Osteoblast (primary cell): Measurements from ENCODE around the gene CIART. TPM values are rescaled to one million over a fixed set of nuclear protein-coding genes. Genes with fewer than 3 reads are reported as not detected.
"Not testable (repeated sequence)": the region's sequence is repeated elsewhere in the genome, so short reads cannot be mapped to it uniquely, and the experiment has no call there.

Experiments
- DNase-seq: peaks from one replicate; pipeline ENCODE4 v3.0.0; 2011; ENCODE audit warnings: low spot score, mixed read lengths; ENCODE audit not compliant: insufficient read length; ENCODE audit errors: missing footprints
- H2AFZ ChIP-seq: 2 replicates; pipeline ENCODE4 v1.6.0; 2011; ENCODE audit warnings: mild to moderate bottlenecking, low read length
- H3K27ac ChIP-seq: 2 replicates; pipeline ENCODE4 v1.5.1; 2011; ENCODE audit warnings: mild to moderate bottlenecking, low read depth, low read length, moderate library complexity
- H3K27me3 ChIP-seq: 2 replicates; pipeline ENCODE4 v1.6.0; 2012; ENCODE audit warnings: mild to moderate bottlenecking, control low read depth, inconsistent platforms, low read length, moderate library complexity; ENCODE audit not compliant: insufficient read depth
- H3K36me3 ChIP-seq: 2 replicates; pipeline ENCODE4 v1.5.1; 2011; ENCODE audit warnings: mild to moderate bottlenecking, low read length, control low read depth, moderate library complexity; ENCODE audit not compliant: insufficient read depth
- H3K4me1 ChIP-seq: 2 replicates; pipeline ENCODE4 v1.5.1; 2011; ENCODE audit warnings: mild to moderate bottlenecking, low read length, control low read depth, moderate library complexity; ENCODE audit not compliant: insufficient read depth
- H3K4me2 ChIP-seq: 2 replicates; pipeline ENCODE4 v1.6.0; 2011; ENCODE audit warnings: mild to moderate bottlenecking, low read length; ENCODE audit not compliant: insufficient read depth
- H3K4me3 ChIP-seq: fragments of 200-600 bp; sonication (generic); 3 replicates; pipeline ENCODE4 v1.5.1; 2012; ENCODE audit warnings: mild to moderate bottlenecking, low read length, inconsistent platforms; ENCODE audit not compliant: insufficient read depth
- H3K79me2 ChIP-seq: 2 replicates; pipeline ENCODE4 v1.6.0; 2012; ENCODE audit warnings: mild to moderate bottlenecking, low read length, control low read depth, inconsistent platforms; ENCODE audit not compliant: insufficient read depth
- H3K9me3 ChIP-seq: 2 replicates; pipeline ENCODE4 v1.5.1; 2011; ENCODE audit warnings: low read depth, low read length, control low read depth
- H4K20me1 ChIP-seq: 2 replicates; pipeline ENCODE4 v1.6.0; 2012; ENCODE audit warnings: mild to moderate bottlenecking, low read length, control low read depth; ENCODE audit not compliant: insufficient read depth
- CTCF ChIP-seq: IDR thresholded peaks from 2 replicates; pipeline ENCODE4 v1.5.1; 2011; ENCODE audit warnings: mild to moderate bottlenecking, low read depth, low read length, moderate library complexity; ENCODE audit errors: extremely low read depth
- total RNA-seq: library from RNA; depleted of rRNA; stranded (reverse); fragments of >200 nt; gene quantifications from 2 replicates; pipeline ENCODE4 v1.2.3, GENCODE V29; 2012

The CIART gene
- total RNA-seq, 1 donor, result 16.3 TPM

GRCh38 chr1:150309758-150310508 lies 27.6 kb downstream of the CIART start:
- H3K9me3 ChIP-seq, result no peaks in the 10 kb centered on the region
- H2AFZ ChIP-seq, result no peak overlapping the region
- no peak for TF ChIP-seq CTCF
- no peaks in the 10 kb centered on the region for H3K4me1 ChIP-seq
- DNase-seq, result no peak
- H3K27ac ChIP-seq, result no peak overlapping the region
- H3K79me2 ChIP-seq, result no peaks in the 10 kb centered on the region
- H3K36me3 ChIP-seq, result peaks cover 21% of the 10 kb centered on the region
- no peaks in the 10 kb centered on the region for H3K27me3 ChIP-seq
- H3K4me2 ChIP-seq, result no peak overlapping the region
- no peak overlapping the region for H3K4me3 ChIP-seq
- H4K20me1 ChIP-seq, result peaks cover 3% of the 10 kb centered on the region

- Histone ChIP-seq H2AFZ (no peak overlapping the region), H3K27ac (no peak overlapping the region), H3K9me3 (no peaks in the 10 kb centered on the region), H4K20me1 (peaks cover 3% of the 10 kb centered on the region), H3K4me1 (no peaks in the 10 kb centered on the region), H3K79me2 (no peaks in the 10 kb centered on the region), H3K4me2 (no peak overlapping the region), H3K36me3 (peaks cover 19% of the 10 kb centered on the region), H3K27me3 (no peaks in the 10 kb centered on the region), H3K4me3 (no peak overlapping the region)
- no peak for DNase-seq
- no peak for TF ChIP-seq CTCF
Observed at GRCh38 chr1:150311762-150312161, 29.4 kb downstream of the CIART start.

GRCh38 chr1:150314691-150315090 lies 32.3 kb downstream of the CIART start:
- not testable (repeated sequence) for DNase-seq, H3K27me3 ChIP-seq, H2AFZ ChIP-seq, H3K4me2 ChIP-seq, H3K4me3 ChIP-seq, H3K4me1 ChIP-seq, H3K9me3 ChIP-seq, H3K79me2 ChIP-seq, H3K27ac ChIP-seq, H4K20me1 ChIP-seq, H3K36me3 ChIP-seq

- Histone ChIP-seq H3K27ac (no peak overlapping the region), H3K9me3 (no peaks in the 10 kb centered on the region), H3K36me3 (peaks cover 11% of the 10 kb centered on the region), H3K4me3 (peak overlapping the region; percentile 92), H4K20me1 (peaks cover 5% of the 10 kb centered on the region), H3K79me2 (peaks cover 42% of the 10 kb centered on the region), H2AFZ (peak overlapping the region; percentile 76), H3K4me2 (peak overlapping the region; percentile 89), H3K27me3 (no peaks in the 10 kb centered on the region), H3K4me1 (peaks cover 8% of the 10 kb centered on the region)
- no peak for DNase-seq
- no peak for TF ChIP-seq CTCF
Observed at GRCh38 chr1:150320667-150320978, 38.3 kb downstream of the CIART start.
